Measurements from ENCODE around the gene UBAC2.
"Not testable (repeated sequence)": the region's sequence is repeated elsewhere in the genome, so short reads cannot be mapped to it uniquely, and the experiment has no call there.

Gene UBAC2

DNA sequence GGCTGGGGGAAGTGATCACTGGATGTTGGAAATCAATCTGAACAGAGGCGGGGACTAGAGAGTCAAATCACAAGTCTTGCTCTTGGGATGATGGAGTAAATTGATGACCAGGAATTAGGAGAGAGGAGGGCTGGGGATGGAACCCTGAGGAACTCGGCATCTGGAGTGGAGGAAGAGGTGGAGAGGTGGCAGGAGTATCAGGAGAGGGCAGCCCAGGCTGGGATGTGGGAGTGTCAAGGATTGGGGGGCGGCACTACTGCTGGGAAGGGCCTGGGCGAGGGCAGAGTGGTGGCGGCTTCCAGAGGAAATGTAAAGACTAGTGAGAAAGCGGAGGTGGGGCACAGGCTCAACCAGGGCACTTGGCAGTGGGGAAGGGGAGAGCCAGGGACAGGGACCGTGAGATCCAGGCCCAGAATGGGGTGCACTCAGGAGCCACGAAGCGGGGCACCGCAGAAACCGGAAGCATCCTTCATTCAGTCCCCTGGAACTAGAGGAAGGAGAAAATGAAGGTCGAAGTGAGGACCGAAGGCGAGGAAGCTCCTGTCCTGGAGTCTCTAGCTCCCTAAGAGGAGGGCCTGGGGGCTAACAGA, 187.8 kb downstream of the UBAC2 start:
- no peak for DNase-seq (ENCODE audit: low read depth)
- TF ChIP-seq, protein P1, sequence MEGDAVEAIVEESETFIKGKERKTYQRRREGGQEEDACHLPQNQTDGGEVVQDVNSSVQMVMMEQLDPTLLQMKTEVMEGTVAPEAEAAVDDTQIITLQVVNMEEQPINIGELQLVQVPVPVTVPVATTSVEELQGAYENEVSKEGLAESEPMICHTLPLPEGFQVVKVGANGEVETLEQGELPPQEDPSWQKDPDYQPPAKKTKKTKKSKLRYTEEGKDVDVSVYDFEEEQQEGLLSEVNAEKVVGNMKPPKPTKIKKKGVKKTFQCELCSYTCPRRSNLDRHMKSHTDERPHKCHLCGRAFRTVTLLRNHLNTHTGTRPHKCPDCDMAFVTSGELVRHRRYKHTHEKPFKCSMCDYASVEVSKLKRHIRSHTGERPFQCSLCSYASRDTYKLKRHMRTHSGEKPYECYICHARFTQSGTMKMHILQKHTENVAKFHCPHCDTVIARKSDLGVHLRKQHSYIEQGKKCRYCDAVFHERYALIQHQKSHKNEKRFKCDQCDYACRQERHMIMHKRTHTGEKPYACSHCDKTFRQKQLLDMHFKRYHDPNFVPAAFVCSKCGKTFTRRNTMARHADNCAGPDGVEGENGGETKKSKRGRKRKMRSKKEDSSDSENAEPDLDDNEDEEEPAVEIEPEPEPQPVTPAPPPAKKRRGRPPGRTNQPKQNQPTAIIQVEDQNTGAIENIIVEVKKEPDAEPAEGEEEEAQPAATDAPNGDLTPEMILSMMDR (conservative IDR thresholded peaks at IDR 0.05; ENCODE audit: low read depth, low read length): no peak
- H3K4me3 ChIP-seq (ENCODE audit: low read depth, low read length): no peak overlapping the region

DNA sequence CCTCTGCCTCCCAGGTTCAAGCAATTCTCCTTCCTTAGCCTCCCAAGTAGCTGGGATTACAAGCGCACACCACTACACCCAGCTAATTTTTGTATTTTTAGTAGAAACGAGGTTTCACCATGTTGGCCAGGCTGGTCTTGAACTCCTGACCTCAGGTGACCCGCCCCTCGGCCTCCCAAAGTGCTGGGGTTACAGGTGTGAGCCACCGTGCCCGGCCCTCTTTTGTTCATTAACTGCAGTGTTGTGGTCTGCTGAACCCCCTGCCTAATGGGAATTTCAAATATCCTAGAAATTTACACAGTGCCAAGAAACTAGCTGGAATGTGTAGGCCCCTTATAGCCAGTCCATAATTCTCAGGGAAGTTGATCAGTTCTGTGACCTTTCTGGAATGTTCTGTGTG, 188.4 kb downstream of the UBAC2 start:
- not testable (repeated sequence) for H3K4me3 ChIP-seq (ENCODE audit: low read depth, low read length); DNase-seq (ENCODE audit: low read depth)

DNA sequence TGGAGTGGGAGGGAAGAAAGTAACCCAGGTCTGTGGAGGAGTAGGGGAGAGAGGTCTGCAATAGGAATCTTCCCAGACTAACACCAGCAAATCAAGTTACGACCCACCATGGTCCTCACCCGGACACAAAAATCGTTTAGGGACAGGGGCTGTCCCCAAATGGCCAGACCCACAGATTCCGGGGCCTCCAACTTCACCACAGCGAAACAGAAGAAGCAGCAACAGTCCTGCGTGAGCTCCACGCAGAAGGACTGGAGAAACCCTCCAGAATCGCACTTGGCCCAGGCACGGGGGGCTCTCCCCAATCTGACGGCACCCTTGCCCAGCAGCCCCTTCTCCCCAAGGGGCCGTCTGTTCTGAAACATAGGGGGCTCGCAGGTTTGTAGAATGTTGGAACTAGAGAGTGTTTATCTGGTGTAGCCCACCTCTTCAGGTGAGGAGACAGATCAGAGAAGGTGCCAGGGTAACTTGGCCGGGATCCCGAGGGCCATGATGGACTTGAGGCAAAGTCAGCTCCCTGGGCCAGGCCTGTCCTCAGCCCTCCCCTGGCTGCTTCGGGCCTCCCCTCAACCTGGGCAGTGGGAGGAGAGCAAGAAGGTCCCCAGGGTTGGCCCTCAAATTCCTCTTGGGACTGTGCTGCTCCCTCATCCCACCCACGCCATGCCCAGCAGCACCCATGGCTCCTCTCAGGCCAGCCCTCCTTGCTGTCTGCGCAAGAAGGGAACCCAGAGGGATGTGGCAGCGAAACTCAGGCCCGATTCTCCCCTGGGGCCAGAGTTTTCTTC, 189.1 kb downstream of the UBAC2 start:
- no peak overlapping the region for H3K4me3 ChIP-seq (ENCODE audit: low read depth, low read length)
- TF ChIP-seq, protein P1 (conservative IDR thresholded peaks at IDR 0.05; ENCODE audit: low read depth, low read length): no peak
- no peak for DNase-seq (ENCODE audit: low read depth)

DNA sequence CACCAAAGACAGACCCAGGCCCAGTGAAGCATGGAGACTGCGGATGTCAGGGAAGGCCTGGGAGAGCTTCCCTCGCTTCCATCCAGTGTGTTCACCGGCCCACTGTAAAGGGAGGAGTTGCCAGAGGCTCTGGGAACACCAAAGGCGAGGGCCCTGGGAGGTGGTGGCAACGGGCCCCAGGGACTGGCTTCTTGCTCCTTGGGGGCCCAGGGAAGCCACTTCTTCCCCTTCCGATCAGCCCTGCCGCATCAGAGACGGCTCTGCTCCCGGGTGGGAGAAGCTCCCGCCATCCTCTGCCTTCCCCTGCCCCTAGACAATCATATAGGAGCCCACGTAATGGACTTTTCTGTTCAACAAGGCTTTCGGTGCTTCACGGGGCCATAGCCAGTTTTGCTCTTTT, 189.9 kb downstream of the UBAC2 start:
- no peak overlapping the region for H3K4me3 ChIP-seq (ENCODE audit: low read depth, low read length)
- DNase-seq (ENCODE audit: low read depth): no peak
- TF ChIP-seq, protein P1 (conservative IDR thresholded peaks at IDR 0.05; ENCODE audit: low read depth, low read length): no peak

- TF ChIP-seq, protein P1 (conservative IDR thresholded peaks at IDR 0.05; ENCODE audit: low read depth, low read length): no peak
- H3K4me3 ChIP-seq (ENCODE audit: low read depth, low read length): no peak overlapping the region
- no peak for DNase-seq (ENCODE audit: low read depth)
Measured at GRCh38 chr13:99391781-99392469, 191.3 kb downstream of the UBAC2 start.

- H3K4me3 ChIP-seq (ENCODE audit: low read depth, low read length): no peak overlapping the region
- TF ChIP-seq, protein P1 (conservative IDR thresholded peaks at IDR 0.05; ENCODE audit: low read depth, low read length): no peak
- no peak for DNase-seq (ENCODE audit: low read depth)
Measured at GRCh38 chr13:99392470-99393135, 191.9 kb downstream of the UBAC2 start.

DNA sequence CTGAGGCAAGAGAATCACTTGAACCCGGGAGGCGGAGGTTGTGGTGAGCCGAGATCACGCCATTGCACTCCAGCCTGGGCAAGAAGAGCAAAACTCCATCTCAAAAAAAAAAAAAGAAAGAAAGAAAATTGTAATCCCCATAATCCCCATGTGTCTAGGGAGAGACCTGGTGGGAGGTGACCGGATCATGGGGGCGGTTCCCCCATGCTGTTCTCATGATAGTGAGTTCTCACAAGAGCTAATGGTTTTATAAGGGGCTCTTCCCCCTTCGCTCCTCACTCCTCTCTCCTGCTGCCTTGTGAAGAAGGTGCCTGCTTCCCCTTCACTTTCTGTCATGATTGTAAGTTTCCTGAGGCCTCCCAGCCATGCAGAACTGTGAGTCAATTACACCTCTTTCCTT, 192.7 kb downstream of the UBAC2 start:
- not testable (repeated sequence) for DNase-seq (ENCODE audit: low read depth); H3K4me3 ChIP-seq (ENCODE audit: low read depth, low read length)
